ENCODE data around the gene CD99L2.

CD99L2 gene

GRCh38 chrX:150935467-150935866 lies 37.0 kb upstream of the CD99L2 start:
- no peak for TF ChIP-seq CTCF (IDR thresholded peaks at IDR 0.05; ENCODE audit: control insufficient read depth, insufficient read depth, low read depth, low read length, missing control alignments)
- DNase-seq (ENCODE audit: low read depth), result peak; percentile 63
- H3K4me3 ChIP-seq (ENCODE audit: control insufficient read depth, low read depth, low read length), result no peak overlapping the region

DNA sequence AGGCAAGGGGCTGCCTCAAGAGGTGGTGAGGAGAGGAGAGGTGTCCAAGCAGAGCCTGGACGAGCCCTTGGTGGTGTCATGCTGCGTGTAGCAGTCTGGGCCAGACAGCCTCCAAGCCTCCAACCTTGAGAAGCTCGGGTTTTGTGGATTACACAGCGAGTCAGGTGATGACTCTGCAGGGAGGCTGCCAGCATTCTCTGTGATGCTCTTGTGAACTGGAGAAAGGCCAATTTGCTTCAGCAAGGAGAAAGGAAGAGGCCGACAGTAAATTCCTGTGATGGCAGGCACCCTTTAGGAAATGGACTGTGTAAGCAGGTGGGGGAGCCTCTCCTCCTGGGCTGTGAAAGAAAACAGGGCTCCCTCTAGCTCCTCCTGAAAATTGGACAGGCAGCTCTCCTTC lies 36.0 kb upstream of the CD99L2 start:
- no peak overlapping the region for H3K4me3 ChIP-seq (ENCODE audit: control insufficient read depth, low read depth, low read length)
- no peak for TF ChIP-seq CTCF (IDR thresholded peaks at IDR 0.05; ENCODE audit: control insufficient read depth, insufficient read depth, low read depth, low read length, missing control alignments)
- DNase-seq (ENCODE audit: low read depth), result peak; percentile 74

- no peak overlapping the region for H3K4me3 ChIP-seq (ENCODE audit: control insufficient read depth, low read depth, low read length)
- DNase-seq (ENCODE audit: low read depth), result peak; percentile 83
- no peak for TF ChIP-seq CTCF (IDR thresholded peaks at IDR 0.05; ENCODE audit: control insufficient read depth, insufficient read depth, low read depth, low read length, missing control alignments)
These were observed 35.5 kb upstream of the CD99L2 start for GRCh38 chrX:150933945-150934350.

DNA sequence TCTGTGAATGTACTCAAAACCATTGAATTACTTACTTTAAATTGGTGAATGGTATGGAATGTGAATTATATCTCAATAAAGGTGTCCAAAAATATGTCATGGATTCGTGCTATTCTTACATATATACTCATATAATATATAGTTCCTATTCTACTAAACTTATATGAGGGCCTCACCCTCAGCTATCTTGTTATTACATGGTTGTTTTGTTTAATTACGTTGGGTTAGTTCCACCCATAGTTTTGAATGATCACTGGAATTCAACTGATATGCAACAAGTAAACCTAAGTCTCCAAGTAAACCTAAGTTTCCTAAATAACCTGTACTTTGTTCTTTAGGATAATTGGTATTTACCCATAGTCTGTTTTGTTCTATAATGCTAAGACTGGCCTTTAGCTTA lies 30.6 kb upstream of the CD99L2 start:
- H3K4me3 ChIP-seq (ENCODE audit: control insufficient read depth, low read depth, low read length), result no peak overlapping the region
- TF ChIP-seq CTCF (IDR thresholded peaks at IDR 0.05; ENCODE audit: control insufficient read depth, insufficient read depth, low read depth, low read length, missing control alignments), result no peak
- DNase-seq (ENCODE audit: low read depth), result no peak

DNA sequence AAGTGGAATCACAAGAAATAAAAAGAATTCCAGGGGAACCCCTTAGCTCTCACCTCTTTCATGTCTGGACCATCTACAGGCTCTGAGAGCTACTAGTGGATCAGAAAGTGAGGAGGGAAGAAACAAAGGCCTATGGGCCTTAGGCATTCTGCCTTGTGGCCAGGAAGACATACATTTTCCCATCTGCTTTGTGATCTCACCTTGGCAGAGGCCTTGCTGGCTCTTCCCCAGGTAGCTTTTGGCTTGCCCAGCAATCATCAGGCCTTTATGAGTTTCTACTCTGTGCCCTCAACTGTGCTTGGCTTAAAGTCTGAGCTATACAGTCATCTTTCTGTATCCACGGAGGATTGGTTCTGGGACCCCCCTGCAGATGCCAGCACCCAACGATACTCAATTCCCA lies 28.3 kb upstream of the CD99L2 start:
- H3K4me3 ChIP-seq (ENCODE audit: control insufficient read depth, low read depth, low read length), result no peak overlapping the region
- DNase-seq (ENCODE audit: low read depth), result no peak
- TF ChIP-seq CTCF (IDR thresholded peaks at IDR 0.05; ENCODE audit: control insufficient read depth, insufficient read depth, low read depth, low read length, missing control alignments), result no peak

DNA sequence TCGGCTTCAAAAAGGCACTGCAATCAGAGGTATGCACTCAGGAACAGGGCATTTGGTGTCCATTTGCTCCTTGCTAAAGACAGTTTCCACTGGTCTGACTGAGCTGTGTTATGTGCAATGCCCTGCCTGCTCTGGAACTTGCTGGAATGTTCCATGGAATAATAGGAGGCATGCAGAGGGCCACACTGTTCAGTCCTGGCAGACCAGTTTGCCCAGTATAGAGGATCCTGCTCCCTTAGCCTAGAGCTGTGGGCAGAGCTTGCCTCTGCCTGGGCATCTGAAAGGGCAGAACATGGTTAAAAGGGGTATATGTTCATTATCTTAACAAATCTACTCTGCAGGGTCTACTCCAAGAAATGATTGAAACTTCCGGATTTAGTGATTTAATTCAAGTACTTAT lies 27.8 kb upstream of the CD99L2 start:
- TF ChIP-seq CTCF (IDR thresholded peaks at IDR 0.05; ENCODE audit: control insufficient read depth, insufficient read depth, low read depth, low read length, missing control alignments), result no peak
- DNase-seq (ENCODE audit: low read depth), result peak; percentile 5
- H3K4me3 ChIP-seq (ENCODE audit: control insufficient read depth, low read depth, low read length), result no peak overlapping the region

- H3K4me3 ChIP-seq (ENCODE audit: control insufficient read depth, low read depth, low read length), result no peak overlapping the region
- DNase-seq (ENCODE audit: low read depth), result no peak
These were observed 20.9 kb upstream of the CD99L2 start for GRCh38 chrX:150919401-150919800.

More at GRCh38 chrX:150919401-150919800, 20.9 kb upstream of the CD99L2 start:
- no peak for TF ChIP-seq CTCF (IDR thresholded peaks at IDR 0.05; ENCODE audit: control insufficient read depth, insufficient read depth, low read depth, low read length, missing control alignments)
